PC-3 (cell line): Measurements from ENCODE around the gene PGBD5.

Experiments used
- CTCF ChIP-seq: fragments of 300-600 bp; sonication (generic); conservative IDR thresholded peaks from 2 replicates; pipeline ENCODE4 v1.5.1; 2017; ENCODE audit warnings: antibody characterized with exemption, low read depth, mild to moderate bottlenecking, low read length
- EZH2 ChIP-seq: fragments of 300-600 bp; sonication (generic); IDR thresholded peaks from one replicate; pipeline ENCODE4 v1.6.1; 2017; ENCODE audit warnings: antibody characterized with exemption, mild to moderate bottlenecking, low read length; ENCODE audit not compliant: unreplicated experiment
- EZH2phosphoT487 ChIP-seq: fragments of 300-600 bp; sonication (generic); IDR thresholded peaks from 2 replicates; pipeline ENCODE4 v1.6.1; 2018; ENCODE audit warnings: mild to moderate bottlenecking, antibody characterized with exemption, low read length, borderline replicate concordance

DNA sequence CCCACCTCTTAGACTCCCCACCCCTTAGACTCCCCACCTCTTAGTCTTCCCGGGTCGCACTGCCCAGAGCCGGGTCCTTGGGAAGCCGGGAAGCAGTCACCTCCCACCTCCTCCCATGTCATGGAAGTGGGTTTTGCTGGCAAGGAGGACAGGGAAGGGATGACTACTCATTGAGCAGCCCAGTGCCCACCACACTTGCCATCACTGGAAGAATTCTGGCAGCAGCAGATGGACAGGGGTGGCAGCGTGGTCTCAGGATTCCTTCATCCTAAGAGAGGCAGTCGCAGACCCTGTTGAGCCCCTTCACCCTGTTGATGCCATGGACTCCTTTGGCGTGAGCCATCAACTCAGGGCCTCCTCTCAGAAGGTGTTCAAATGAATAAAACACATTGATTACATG is 140.8 kb downstream of the PGBD5 start:
- TF ChIP-seq CTCF (no peak), EZH2 (no peak), EZH2phosphoT487 (no peak)
